K562 (cell line): ENCODE data around the gene DGKZ. TPM values are rescaled to one million over a fixed set of nuclear protein-coding genes. Genes with fewer than 3 reads are reported as not detected.

ENCODE experiments used
- CCAR2 ChIP-seq: fragments of 200-400 bp; formaldehyde crosslinking; IDR thresholded peaks from 2 replicates; pipeline ENCODE4 v1.6.1; 2017; ENCODE audit warnings: mild to moderate bottlenecking, low read depth, low read length
- GABPA ChIP-seq: fragments of 200-800 bp; sonication (Bioruptor generic); conservative IDR thresholded peaks from 2 replicates; pipeline ENCODE4 v1.6.1; 2016; ENCODE audit warnings: low read depth, missing genetic modification characterization, missing compliant biosample characterization
- HSF4 ChIP-seq: fragments of 250-450 bp; sonication (Bioruptor Pico); IDR thresholded peaks from 2 replicates; pipeline ENCODE4 v2.1.2; 2022; ENCODE audit warnings: mild to moderate bottlenecking, moderate library complexity, borderline replicate concordance
- JUN ChIP-seq, 2 experiments: sonication (generic) in 1 of 2; formaldehyde crosslinking in 1 of 2; IDR thresholded peaks; 2 replicates each; pipeline versions ENCODE4 v1.6.1 to v1.8.0; 2012 to 2022; ENCODE audit warnings: borderline replicate concordance in 2 of 2, mild to moderate bottlenecking in 2 of 2, improper control_type of control experiment in 1 of 2, low read depth in 1 of 2, low read length in 1 of 2, missing genetic modification reagents in 1 of 2
- NFE2 ChIP-seq: IDR thresholded peaks from 2 replicates; pipeline ENCODE4 v1.6.1; 2014; ENCODE audit warnings: antibody characterized with exemption, low read depth
- NR1H2 ChIP-seq: sonication (generic); formaldehyde crosslinking; IDR thresholded peaks from 2 replicates; pipeline ENCODE4 v1.4.0; 2020; ENCODE audit warnings: mild to moderate bottlenecking, missing genetic modification reagents
- RAD51 ChIP-seq: fragments of 450-650 bp; IDR thresholded peaks from 2 replicates; pipeline ENCODE4 v1.7.1; 2016; ENCODE audit warnings: low read depth, mild to moderate bottlenecking, borderline replicate concordance
- RBM25 ChIP-seq: fragments of 200-400 bp; formaldehyde crosslinking; IDR thresholded peaks from 2 replicates; pipeline ENCODE4 v1.6.1; 2018; ENCODE audit warnings: low read length, low read depth, moderate library complexity; ENCODE audit not compliant: severe bottlenecking
- RHOXF2B ChIP-seq: fragments of 250-450 bp; sonication (Bioruptor Pico); conservative IDR thresholded peaks from 2 replicates; pipeline ENCODE4 v1.5.1; 2021
- SMARCA5 ChIP-seq: fragments of 450-650 bp; IDR thresholded peaks from 2 replicates; pipeline ENCODE4 v1.6.1; 2016
- SP2 ChIP-seq: IDR thresholded peaks from 2 replicates; pipeline ENCODE4 v1.6.1; 2011; ENCODE audit warnings: mild to moderate bottlenecking, low read depth, low read length, moderate library complexity; ENCODE audit not compliant: poor library complexity, severe bottlenecking; ENCODE audit errors: extremely low read depth
- ZBTB1 ChIP-seq: sonication (generic); formaldehyde crosslinking; IDR thresholded peaks from 2 replicates; pipeline ENCODE4 v1.8.1; 2023; ENCODE audit warnings: missing genetic modification reagents, low read depth, mild to moderate bottlenecking, borderline replicate concordance
- ZFPM2 ChIP-seq: fragments of 250-450 bp; sonication (Bioruptor Pico); IDR thresholded peaks from 2 replicates; pipeline ENCODE4 v1.5.1; 2022; ENCODE audit warnings: mild to moderate bottlenecking
- ZNF175 ChIP-seq: fragments of 200-800 bp; sonication (Bioruptor generic); IDR thresholded peaks from 2 replicates; pipeline ENCODE4 v1.6.1; 2016; ENCODE audit warnings: low read depth, mild to moderate bottlenecking, missing genetic modification characterization, missing compliant biosample characterization
- ZNF274 ChIP-seq: IDR thresholded peaks from 2 replicates; pipeline ENCODE4 v1.6.1; 2011; ENCODE audit warnings: low read depth, mild to moderate bottlenecking, low read length, moderate library complexity, borderline replicate concordance
- ZNF431 ChIP-seq: sonication (generic); formaldehyde crosslinking; IDR thresholded peaks from 2 replicates; pipeline ENCODE4 v1.8.0; 2022; ENCODE audit warnings: mild to moderate bottlenecking, missing genetic modification reagents
- ZNF785 ChIP-seq: fragments of 250-450 bp; sonication (Bioruptor Pico); IDR thresholded peaks from 2 replicates; pipeline ENCODE4 v1.4.0; 2020; ENCODE audit warnings: mild to moderate bottlenecking
- polyA plus RNA-seq, 8 experiments: library from polyadenylated mRNA; depleted of rRNA in 4 of 8; stranded (reverse) in 5 of 8; unstranded in 3 of 8; fragments of >200 nt; fragmentation: Nextera tagmentation in 2 of 8; fragmentation: Illumina TruSeq in 1 of 8; extraction: Ambion mirVana in 2 of 8; extraction: Trizol in 1 of 8; gene quantifications; 2 replicates each; pipeline versions ENCODE4 v1.2.1 to v1.2.3, GENCODE V29; 2011 to 2014; ENCODE audit warnings: inconsistent platforms in 1 of 8, missing spikeins in 1 of 8
- total RNA-seq, 7 experiments: library from RNA; depleted of rRNA in 6 of 7; stranded (reverse); fragments of >200 nt in 6 of 7; fragmentation: Illumina TruSeq in 2 of 7; extraction: Trizol in 2 of 7; gene quantifications; 2 replicates each; pipeline versions ENCODE4 v1.2.1 to v1.2.3, GENCODE V29; 2011 to 2021; ENCODE audit warnings: low replicate concordance in 1 of 7
- TF ChIP-seq, protein P1 (sequence below): fragments of 450-650 bp; formaldehyde crosslinking; IDR thresholded peaks from 2 replicates; pipeline ENCODE4 v1.4.0; 2022; ENCODE audit warnings: missing genetic modification characterization
- TF ChIP-seq, protein P2 (sequence below), 2 experiments: fragments of 450-650 bp in 1 of 2; sonication (generic) in 1 of 2; formaldehyde crosslinking in 1 of 2; IDR thresholded peaks; 2 replicates each; pipeline versions ENCODE4 v1.7.1 to v1.9.0; 2016 to 2022; ENCODE audit warnings: inconsistent platforms in 1 of 2, mild to moderate bottlenecking in 1 of 2, missing genetic modification reagents in 1 of 2

The DGKZ gene
- total and polyA plus RNA-seq, 9 of the 15 experiments (the other 6 are each of a cell fraction or from before 2014, with no cell fraction given): 0.51 to 100 (median 44.2) TPM

GRCh38 chr11:46322759-46323158, 24.5 kb upstream of the DGKZ start (continued):
- TF ChIP-seq JUN (IDR thresholded peaks at IDR 0.05; ENCODE audit: borderline replicate concordance, low read depth, low read length): no peak
- TF ChIP-seq JUN (CRISPR knock-in tag; IDR thresholded peaks at IDR 0.05; ENCODE audit: borderline replicate concordance): no peak
- TF ChIP-seq ZNF785 (CRISPR knock-in tag): no peak
- no peak for TF ChIP-seq ZNF274
- TF ChIP-seq, protein P1, sequence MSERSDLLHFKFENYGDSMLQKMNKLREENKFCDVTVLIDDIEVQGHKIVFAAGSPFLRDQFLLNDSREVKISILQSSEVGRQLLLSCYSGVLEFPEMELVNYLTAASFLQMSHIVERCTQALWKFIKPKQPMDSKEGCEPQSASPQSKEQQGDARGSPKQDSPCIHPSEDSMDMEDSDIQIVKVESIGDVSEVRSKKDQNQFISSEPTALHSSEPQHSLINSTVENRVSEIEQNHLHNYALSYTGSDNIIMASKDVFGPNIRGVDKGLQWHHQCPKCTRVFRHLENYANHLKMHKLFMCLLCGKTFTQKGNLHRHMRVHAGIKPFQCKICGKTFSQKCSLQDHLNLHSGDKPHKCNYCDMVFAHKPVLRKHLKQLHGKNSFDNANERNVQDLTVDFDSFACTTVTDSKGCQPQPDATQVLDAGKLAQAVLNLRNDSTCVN: no peak
- no peak for TF ChIP-seq RHOXF2B
- TF ChIP-seq RBM25: peak; percentile 74
- no peak for TF ChIP-seq ZNF431
- TF ChIP-seq CCAR2: no peak
- TF ChIP-seq, protein P2, sequence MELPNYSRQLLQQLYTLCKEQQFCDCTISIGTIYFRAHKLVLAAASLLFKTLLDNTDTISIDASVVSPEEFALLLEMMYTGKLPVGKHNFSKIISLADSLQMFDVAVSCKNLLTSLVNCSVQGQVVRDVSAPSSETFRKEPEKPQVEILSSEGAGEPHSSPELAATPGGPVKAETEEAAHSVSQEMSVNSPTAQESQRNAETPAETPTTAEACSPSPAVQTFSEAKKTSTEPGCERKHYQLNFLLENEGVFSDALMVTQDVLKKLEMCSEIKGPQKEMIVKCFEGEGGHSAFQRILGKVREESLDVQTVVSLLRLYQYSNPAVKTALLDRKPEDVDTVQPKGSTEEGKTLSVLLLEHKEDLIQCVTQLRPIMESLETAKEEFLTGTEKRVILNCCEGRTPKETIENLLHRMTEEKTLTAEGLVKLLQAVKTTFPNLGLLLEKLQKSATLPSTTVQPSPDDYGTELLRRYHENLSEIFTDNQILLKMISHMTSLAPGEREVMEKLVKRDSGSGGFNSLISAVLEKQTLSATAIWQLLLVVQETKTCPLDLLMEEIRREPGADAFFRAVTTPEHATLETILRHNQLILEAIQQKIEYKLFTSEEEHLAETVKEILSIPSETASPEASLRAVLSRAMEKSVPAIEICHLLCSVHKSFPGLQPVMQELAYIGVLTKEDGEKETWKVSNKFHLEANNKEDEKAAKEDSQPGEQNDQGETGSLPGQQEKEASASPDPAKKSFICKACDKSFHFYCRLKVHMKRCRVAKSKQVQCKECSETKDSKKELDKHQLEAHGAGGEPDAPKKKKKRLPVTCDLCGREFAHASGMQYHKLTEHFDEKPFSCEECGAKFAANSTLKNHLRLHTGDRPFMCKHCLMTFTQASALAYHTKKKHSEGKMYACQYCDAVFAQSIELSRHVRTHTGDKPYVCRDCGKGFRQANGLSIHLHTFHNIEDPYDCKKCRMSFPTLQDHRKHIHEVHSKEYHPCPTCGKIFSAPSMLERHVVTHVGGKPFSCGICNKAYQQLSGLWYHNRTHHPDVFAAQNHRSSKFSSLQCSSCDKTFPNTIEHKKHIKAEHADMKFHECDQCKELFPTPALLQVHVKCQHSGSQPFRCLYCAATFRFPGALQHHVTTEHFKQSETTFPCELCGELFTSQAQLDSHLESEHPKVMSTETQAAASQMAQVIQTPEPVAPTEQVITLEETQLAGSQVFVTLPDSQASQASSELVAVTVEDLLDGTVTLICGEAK (IDR thresholded peaks at IDR 0.05): no peak
- TF ChIP-seq, protein P2 (CRISPR knock-in tag; IDR thresholded peaks at IDR 0.05): no peak
- TF ChIP-seq GABPA (tag): no peak
- no peak for TF ChIP-seq HSF4
- TF ChIP-seq NR1H2 (CRISPR knock-in tag): no peak
- TF ChIP-seq NFE2: no peak
- TF ChIP-seq ZNF175 (CRISPR knock-in tag): no peak
- no peak for TF ChIP-seq SP2
- TF ChIP-seq RAD51: no peak
- TF ChIP-seq SMARCA5: peak; percentile 94; the same call in 1 of the 2 replicates
- no peak for TF ChIP-seq ZBTB1 (CRISPR knock-in tag)
- no peak for TF ChIP-seq ZFPM2 (CRISPR knock-in tag)
